CD8-positive, alpha-beta memory T cell (primary cell): Measurements from ENCODE around the gene WNT5A. TPM values are rescaled to one million over a fixed set of nuclear protein-coding genes. Genes with fewer than 3 reads are reported as not detected.

Experiments
- CTCF ChIA-PET: fragments of 350-600 bp; sonication (Branson Sonifier 250); formaldehyde crosslinking; loops from one replicate; lab custom pipeline; 2021; ENCODE audit warnings: antibody characterized with exemption; lab: Charles Lee
- POLR2A ChIA-PET: fragments of 350-600 bp; sonication (Branson Sonifier 250); formaldehyde crosslinking; loops from one replicate; lab custom pipeline; 2021; ENCODE audit warnings: antibody characterized with exemption; lab: Charles Lee
- DNase-seq, 5 donors: peaks; one replicate each; pipeline versions ENCODE4 v3.0.0 to v3.0.0-alpha.2; 2020 to 2022; ENCODE audit warnings: mixed read lengths in 1 of 5
- H3K27ac ChIP-seq: one replicate; pipeline ENCODE4 v1.7.0; 2013; ENCODE audit warnings: low read depth, mild to moderate bottlenecking, low read length, moderate library complexity
- H3K27me3 ChIP-seq: 2 replicates; pipeline ENCODE4 v1.7.0; 2013; ENCODE audit warnings: low read length, mild to moderate bottlenecking; ENCODE audit not compliant: insufficient read depth, poor library complexity, severe bottlenecking
- H3K36me3 ChIP-seq: 2 replicates; pipeline ENCODE4 v1.7.0; 2013; ENCODE audit warnings: mild to moderate bottlenecking, low read length, moderate library complexity; ENCODE audit not compliant: insufficient read depth
- H3K4me1 ChIP-seq: 2 replicates; pipeline ENCODE4 v1.7.0; 2013; ENCODE audit warnings: mild to moderate bottlenecking, low read length, moderate library complexity; ENCODE audit not compliant: insufficient read depth
- H3K4me3 ChIP-seq: 2 replicates; pipeline ENCODE4 v1.7.0; 2013; ENCODE audit warnings: mild to moderate bottlenecking, low read length
- H3K9me3 ChIP-seq: 2 replicates; pipeline ENCODE4 v1.7.0; 2013; ENCODE audit warnings: mild to moderate bottlenecking, low read length
- H3K27ac Mint-ChIP-seq, 8 donors: one replicate each; pipeline ENCODE4 v1.8.0; 2020 to 2021; ENCODE audit warnings: mixed read lengths in 8 of 8, mild to moderate bottlenecking in 6 of 8, inconsistent platforms in 3 of 8, moderate library complexity in 3 of 8
- H3K27me3 Mint-ChIP-seq, 2 donors: one replicate each; pipeline ENCODE4 v1.8.0; 2020 to 2021; ENCODE audit warnings: mixed read lengths in 2 of 2, mild to moderate bottlenecking in 1 of 2, moderate library complexity in 1 of 2
- H3K36me3 Mint-ChIP-seq, 3 donors: one replicate each; pipeline ENCODE4 v1.8.0; 2020 to 2021; ENCODE audit warnings: mixed read lengths in 3 of 3, inconsistent platforms in 1 of 3, mild to moderate bottlenecking in 1 of 3
- H3K4me1 Mint-ChIP-seq, 3 donors: one replicate each; pipeline ENCODE4 v1.8.0; 2020 to 2021; ENCODE audit warnings: mixed read lengths in 3 of 3, inconsistent platforms in 1 of 3, mild to moderate bottlenecking in 1 of 3
- H3K4me3 Mint-ChIP-seq, 7 donors: one replicate each; pipeline ENCODE4 v1.8.0; 2020 to 2021; ENCODE audit warnings: mixed read lengths in 7 of 7, mild to moderate bottlenecking in 6 of 7, moderate library complexity in 4 of 7, inconsistent platforms in 2 of 7
- H3K9me3 Mint-ChIP-seq, 5 donors: one replicate each; pipeline ENCODE4 v1.8.0; 2020 to 2022; ENCODE audit warnings: mixed read lengths in 5 of 5, mild to moderate bottlenecking in 3 of 5, moderate library complexity in 2 of 5, inconsistent platforms in 1 of 5
- polyA plus RNA-seq: library from polyadenylated mRNA; unstranded; fragments of 300-500 nt; fragmentation: Illumina TruSeq; gene quantifications from one replicate; pipeline ENCODE4 v1.2.3, GENCODE V29; 2021
- total RNA-seq, 2 experiments: library from RNA; stranded (reverse); gene quantifications; one replicate each; pipeline ENCODE4 v1.2.3, GENCODE V29; 2021

WNT5A gene
- total and polyA plus RNA-seq, 3 experiments from 2014 or later: not detected

DNA sequence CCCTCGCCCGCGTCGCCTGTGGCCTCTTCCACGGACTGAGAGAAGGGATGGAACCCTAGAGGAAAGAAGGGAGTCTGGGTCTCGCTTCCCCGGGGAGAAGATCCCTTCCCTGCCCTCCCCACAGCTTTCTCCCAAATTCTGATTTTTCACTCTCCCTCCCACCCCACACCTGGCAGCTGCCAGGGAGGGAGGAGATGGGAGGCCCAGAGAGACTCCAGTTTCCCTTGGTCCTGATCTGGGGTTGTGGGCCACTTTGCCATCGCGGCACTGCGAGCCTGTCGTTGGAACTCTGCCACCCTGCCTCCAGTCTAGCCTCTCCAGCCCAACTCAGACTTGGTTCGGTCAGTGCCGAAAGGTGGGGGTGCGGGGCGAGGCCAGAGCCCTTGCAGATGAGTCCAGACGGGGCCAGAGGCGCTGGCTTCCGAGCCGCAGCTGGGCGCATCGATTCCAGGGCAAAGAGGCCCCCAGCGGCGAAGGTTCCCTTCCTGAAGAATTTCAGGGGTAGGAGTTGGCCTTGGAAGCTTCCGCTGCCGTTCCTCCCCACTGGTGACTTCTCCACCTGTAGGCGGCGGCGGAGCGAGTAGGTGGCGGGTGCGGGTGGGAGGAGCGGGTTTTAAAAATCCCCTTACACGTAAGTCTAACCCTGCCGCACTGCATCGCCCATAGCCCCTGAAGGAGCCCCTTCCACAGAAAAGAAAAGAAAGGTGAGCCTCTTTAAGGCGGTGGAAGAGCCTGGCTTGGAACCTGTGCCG is 5.2 kb downstream of the WNT5A start:
- no peak overlapping the region for H3K4me3 ChIP-seq
- H3K27ac Mint-ChIP-seq: no peak overlapping the region
- POLR2A ChIA-PET: no interaction called here
- no peaks in the 10 kb centered on the region for H3K36me3 ChIP-seq
- H3K9me3 Mint-ChIP-seq: peaks cover 0 to 21% (median 8%) of the 10 kb centered on the region in 5 donors
- H3K9me3 ChIP-seq: no peaks in the 10 kb centered on the region
- H3K4me1 Mint-ChIP-seq: peaks cover 4 to 11% (median 10%) of the 10 kb centered on the region in 3 donors
- no peak overlapping the region for H3K4me3 Mint-ChIP-seq
- peaks cover 0 to 5% (median 0%) of the 10 kb centered on the region in 3 donors for H3K36me3 Mint-ChIP-seq
- DNase-seq: no peak
- CTCF ChIA-PET: no interaction called here
- H3K27me3 ChIP-seq: peaks cover 4% of the 10 kb centered on the region
- H3K4me1 ChIP-seq: no peaks in the 10 kb centered on the region
- no peak overlapping the region for H3K27ac ChIP-seq
- peaks cover 50 to 63% of the 10 kb centered on the region in 2 donors for H3K27me3 Mint-ChIP-seq

DNA sequence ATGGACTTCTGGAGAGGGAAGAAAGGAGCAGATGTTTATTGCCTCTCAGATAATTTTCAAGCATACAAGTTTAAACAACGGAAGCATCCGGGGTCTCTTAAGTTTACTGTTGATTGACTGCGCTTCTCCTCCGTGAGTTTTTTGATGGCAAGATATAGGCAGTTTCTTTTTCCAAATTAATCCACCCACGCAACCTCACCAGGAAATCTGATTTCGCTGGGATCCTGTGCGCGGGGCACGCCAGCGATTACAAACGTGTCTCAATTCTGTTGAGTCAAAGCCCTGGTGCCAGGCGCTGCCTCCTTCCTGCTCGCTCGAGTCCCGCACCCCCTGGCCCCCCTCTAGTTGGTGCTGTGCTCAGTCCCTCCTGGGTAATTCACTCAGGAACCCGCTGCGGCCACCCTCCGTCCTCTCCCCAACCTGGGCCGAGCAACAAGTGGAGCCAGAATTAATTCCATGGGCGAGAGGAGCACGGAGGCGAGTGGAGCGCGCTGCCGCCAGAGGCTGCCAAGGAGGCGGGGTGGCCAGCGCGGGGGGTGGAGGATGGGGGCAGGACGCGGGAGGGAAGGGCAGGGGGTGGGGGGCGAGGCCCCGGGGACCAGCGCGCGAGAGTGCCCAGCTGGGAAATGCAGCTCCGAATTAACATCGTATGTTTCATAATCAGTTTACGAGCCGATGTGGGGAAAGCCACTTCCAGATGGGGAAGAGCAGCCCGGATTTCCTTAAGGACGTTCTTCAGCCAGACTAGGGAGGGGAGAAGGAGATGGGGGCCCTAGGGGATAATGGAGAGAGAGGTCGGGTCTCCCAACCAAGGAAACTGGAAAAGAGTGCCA is 6.0 kb downstream of the WNT5A start:
- H3K4me1 Mint-ChIP-seq: peaks cover 0 to 6% (median 5%) of the 10 kb centered on the region in 3 donors
- no peak overlapping the region for H3K4me3 Mint-ChIP-seq
- H3K27ac Mint-ChIP-seq: no peak overlapping the region
- H3K9me3 ChIP-seq: no peaks in the 10 kb centered on the region
- POLR2A ChIA-PET: no interaction called here
- peaks cover 0 to 5% (median 0%) of the 10 kb centered on the region in 3 donors for H3K36me3 Mint-ChIP-seq
- H3K9me3 Mint-ChIP-seq: peaks cover 0 to 21% (median 8%) of the 10 kb centered on the region in 5 donors
- no peaks in the 10 kb centered on the region for H3K4me1 ChIP-seq
- peaks cover 45 to 56% of the 10 kb centered on the region in 2 donors for H3K27me3 Mint-ChIP-seq
- no peaks in the 10 kb centered on the region for H3K36me3 ChIP-seq
- H3K4me3 ChIP-seq: no peak overlapping the region
- peaks cover 4% of the 10 kb centered on the region for H3K27me3 ChIP-seq
- CTCF ChIA-PET: no interaction called here
- DNase-seq: no peak
- no peak overlapping the region for H3K27ac ChIP-seq

DNA sequence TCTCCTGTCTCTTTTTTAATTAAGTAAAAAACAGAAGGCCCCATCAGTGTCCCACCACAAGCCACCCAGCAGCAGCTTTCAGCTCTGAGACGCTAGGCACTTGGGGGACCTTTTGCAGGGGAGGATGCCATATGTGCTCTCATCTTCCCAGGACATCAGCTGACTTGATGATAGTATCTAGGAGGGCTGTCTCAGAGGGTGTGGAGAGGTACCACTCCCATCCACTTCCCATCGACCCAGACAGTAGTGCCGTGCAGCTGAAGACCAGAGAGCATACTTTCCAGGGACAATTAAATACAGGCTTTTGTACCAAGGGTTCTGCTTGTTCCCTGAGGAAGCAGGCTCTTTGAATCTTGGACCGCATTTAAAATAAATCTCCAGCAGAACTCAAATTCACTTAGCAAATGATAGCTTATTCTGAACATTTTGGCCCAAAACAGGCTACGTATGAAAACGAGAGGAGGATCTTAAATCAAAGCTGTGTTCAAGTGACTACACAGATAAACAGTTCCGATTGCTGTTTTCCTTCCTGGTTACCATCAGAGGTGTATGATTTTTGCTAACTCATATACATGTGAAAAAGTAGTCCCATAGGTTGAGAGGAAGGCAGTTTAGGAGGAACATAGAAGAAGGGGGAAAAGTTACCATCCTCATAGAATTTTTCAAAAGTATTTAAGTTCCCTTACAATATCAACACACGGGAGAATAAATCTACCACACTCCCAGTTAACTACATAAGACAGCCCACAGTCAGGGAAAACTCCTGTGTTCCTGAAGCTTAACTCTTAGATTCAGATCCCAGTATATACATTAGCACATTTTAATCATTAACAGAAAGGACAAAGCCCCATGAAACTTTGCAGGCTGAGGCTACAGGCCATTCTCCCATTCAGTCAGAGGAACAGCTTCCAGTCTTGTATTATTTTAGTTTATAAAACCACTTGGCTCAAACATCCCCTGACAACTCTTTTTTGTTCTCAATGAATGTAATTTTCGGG is 9.5 kb downstream of the WNT5A start:
- Mint-ChIP-seq H3K36me3 (no peaks in the 10 kb centered on the region), H3K27ac (no peak overlapping the region), H3K9me3 (peaks cover 0 to 9% (median 2%) of the 10 kb centered on the region in 5 donors), H3K27me3 (peaks cover 19 to 32% of the 10 kb centered on the region in 2 donors), H3K4me3 (no peak overlapping the region), H3K4me1 (no peaks in the 10 kb centered on the region)
- Histone ChIP-seq H3K36me3 (no peaks in the 10 kb centered on the region), H3K4me3 (no peak overlapping the region), H3K9me3 (no peaks in the 10 kb centered on the region), H3K27ac (no peak overlapping the region), H3K27me3 (peaks cover 4% of the 10 kb centered on the region), H3K4me1 (no peaks in the 10 kb centered on the region)
- ChIA-PET CTCF (no interaction called here), POLR2A (no interaction called here)
- DNase-seq: no peak

DNA sequence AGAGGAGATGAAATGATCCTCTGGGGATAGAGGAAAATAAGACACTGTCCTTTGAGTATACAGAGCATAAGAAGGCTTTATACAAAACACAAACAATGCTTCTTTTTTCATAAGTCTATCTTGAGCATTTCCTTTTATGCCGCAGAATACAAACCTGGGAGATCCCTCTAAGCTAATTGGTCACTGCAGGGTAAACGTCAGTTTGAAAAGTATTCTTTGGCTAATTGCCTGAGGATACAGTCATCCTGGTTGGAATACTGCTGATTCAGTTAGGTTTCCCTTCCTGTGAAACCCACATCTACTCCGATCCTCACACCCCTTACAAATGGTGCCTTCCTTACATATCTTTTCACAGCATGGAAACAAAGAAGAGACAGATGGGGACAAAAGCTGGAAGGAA is 10.6 kb downstream of the WNT5A start:
- Histone ChIP-seq H3K4me1 (no peaks in the 10 kb centered on the region), H3K27me3 (peaks cover 4% of the 10 kb centered on the region), H3K4me3 (no peak overlapping the region), H3K9me3 (no peaks in the 10 kb centered on the region), H3K27ac (no peak overlapping the region), H3K36me3 (no peaks in the 10 kb centered on the region)
- Mint-ChIP-seq H3K27ac (no peak overlapping the region), H3K36me3 (no peaks in the 10 kb centered on the region), H3K27me3 (peaks cover 16 to 30% of the 10 kb centered on the region in 2 donors), H3K9me3 (peaks cover 0 to 12% (median 4%) of the 10 kb centered on the region in 5 donors), H3K4me3 (no peak overlapping the region), H3K4me1 (no peaks in the 10 kb centered on the region)
- ChIA-PET CTCF (no interaction called here), POLR2A (no interaction called here)
- no peak for DNase-seq

DNA sequence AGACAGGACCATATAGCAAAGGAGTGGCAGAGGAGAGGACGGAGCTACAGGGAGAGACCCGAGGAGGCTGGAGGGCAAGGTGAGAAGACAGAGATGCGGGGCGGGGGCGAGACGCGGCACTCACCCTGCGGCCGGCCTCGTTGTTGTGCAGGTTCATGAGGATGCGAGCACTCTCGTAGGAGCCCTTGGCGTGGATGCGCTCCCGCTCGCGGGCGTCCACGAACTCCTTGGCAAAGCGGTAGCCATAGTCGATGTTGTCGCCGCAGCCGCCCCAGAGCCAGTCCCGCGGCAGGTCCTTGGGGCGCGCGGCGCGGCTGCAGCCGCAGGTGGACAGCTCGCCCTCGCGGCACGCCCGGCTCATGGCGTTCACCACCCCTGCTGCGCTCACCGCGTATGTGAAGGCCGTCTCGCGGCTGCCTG is 12.9 kb downstream of the WNT5A start:
- H3K27ac ChIP-seq: no peak overlapping the region
- H3K4me3 Mint-ChIP-seq: peak overlapping the region in 1 of 7 donors; percentile 66
- POLR2A ChIA-PET: no interaction called here

DNA sequence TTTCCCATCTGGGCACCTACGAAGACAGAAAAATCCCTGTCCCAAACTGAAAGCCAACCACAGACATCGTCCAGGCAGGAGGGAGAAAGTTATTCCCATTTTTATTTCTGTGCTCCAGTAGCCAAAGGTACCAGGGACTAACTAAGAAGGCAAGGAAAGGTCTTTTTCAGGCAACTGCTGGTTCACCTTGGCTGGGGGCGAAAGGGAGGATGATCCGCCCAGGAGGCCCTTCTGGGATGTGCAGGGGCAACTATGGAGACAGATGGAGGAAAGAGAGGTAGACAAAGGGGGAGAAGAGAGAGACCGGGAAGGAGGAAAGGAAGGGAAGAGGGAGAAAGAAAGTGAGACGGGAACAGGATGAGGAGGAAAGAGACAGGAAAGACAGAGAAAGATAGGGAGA is 13.3 kb downstream of the WNT5A start:
- H3K27me3 Mint-ChIP-seq: peaks cover 2 to 9% of the 10 kb centered on the region in 2 donors

More for the DNA sequence above, 12.9 kb downstream of the WNT5A start:
- Histone ChIP-seq H3K36me3 (no peaks in the 10 kb centered on the region), H3K27me3 (no peaks in the 10 kb centered on the region), H3K4me3 (no peak overlapping the region), H3K4me1 (no peaks in the 10 kb centered on the region), H3K9me3 (no peaks in the 10 kb centered on the region)
- Mint-ChIP-seq H3K36me3 (no peaks in the 10 kb centered on the region), H3K27ac (no peak overlapping the region), H3K4me1 (no peaks in the 10 kb centered on the region), H3K9me3 (peaks cover 0 to 4% (median 2%) of the 10 kb centered on the region in 5 donors), H3K27me3 (peaks cover 4 to 10% of the 10 kb centered on the region in 2 donors)
- no peak for DNase-seq
- CTCF ChIA-PET: no interaction called here

DNA sequence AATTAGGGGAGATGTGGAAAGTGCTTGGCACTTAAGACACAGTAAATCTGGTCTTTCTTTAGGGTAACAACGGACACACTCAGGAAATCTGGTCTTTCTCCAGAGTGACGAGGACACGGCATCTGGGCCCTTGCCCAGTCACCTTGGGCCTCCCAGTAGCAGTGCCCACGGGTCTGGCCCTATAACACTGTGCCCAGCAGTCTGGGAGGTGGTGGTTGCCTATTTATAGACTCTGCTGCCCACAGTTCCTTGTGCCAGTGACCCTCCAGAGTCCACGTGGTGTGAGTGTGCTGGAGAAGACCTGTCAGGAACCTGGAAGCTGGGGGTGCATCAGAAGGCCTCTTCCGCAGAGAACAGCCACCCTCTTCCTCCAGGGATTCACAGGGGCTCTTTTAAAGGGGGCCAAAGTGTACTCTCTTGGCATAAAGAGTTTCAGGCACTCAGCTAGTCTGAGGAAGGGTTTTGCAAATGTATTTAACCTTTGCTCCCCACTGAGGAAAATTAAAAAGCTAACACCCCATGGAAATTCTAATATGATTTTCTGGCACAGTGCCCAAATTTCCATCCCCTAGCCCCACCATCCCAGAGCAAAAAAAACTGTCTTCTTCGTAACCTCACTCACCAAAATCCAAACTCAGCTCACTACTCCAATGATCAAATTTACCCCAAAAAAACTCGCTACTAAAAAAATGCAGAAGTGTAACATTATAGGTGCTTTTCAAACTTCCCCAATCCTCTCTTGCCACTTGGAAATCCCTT is 15.4 kb downstream of the WNT5A start:
- Histone ChIP-seq H3K36me3 (no peaks in the 10 kb centered on the region), H3K27ac (no peak overlapping the region), H3K9me3 (no peaks in the 10 kb centered on the region), H3K4me1 (no peaks in the 10 kb centered on the region), H3K4me3 (no peak overlapping the region), H3K27me3 (no peaks in the 10 kb centered on the region)
- Mint-ChIP-seq H3K36me3 (no peaks in the 10 kb centered on the region), H3K27me3 (peaks cover 2 to 9% of the 10 kb centered on the region in 2 donors), H3K27ac (no peak overlapping the region), H3K9me3 (peaks cover 0 to 4% (median 2%) of the 10 kb centered on the region in 5 donors), H3K4me3 (no peak overlapping the region), H3K4me1 (no peaks in the 10 kb centered on the region)
- ChIA-PET POLR2A (no interaction called here), CTCF (no interaction called here)
- DNase-seq: no peak

More for the DNA sequence above, 13.3 kb downstream of the WNT5A start:
- Histone ChIP-seq H3K27me3 (no peaks in the 10 kb centered on the region), H3K4me1 (no peaks in the 10 kb centered on the region), H3K36me3 (no peaks in the 10 kb centered on the region), H3K9me3 (no peaks in the 10 kb centered on the region), H3K4me3 (no peak overlapping the region), H3K27ac (no peak overlapping the region)
- H3K27ac Mint-ChIP-seq: no peak overlapping the region
- peak overlapping the region in 1 of 7 donors; percentile 66 for H3K4me3 Mint-ChIP-seq
- ChIA-PET CTCF (no interaction called here), POLR2A (no interaction called here)
- H3K9me3 Mint-ChIP-seq: peaks cover 0 to 4% (median 2%) of the 10 kb centered on the region in 5 donors
- no peaks in the 10 kb centered on the region for H3K4me1 Mint-ChIP-seq
- H3K36me3 Mint-ChIP-seq: no peaks in the 10 kb centered on the region
- DNase-seq: no peak
